RWPE1 (cell line): ENCODE measurements around the gene RSPH4A.

Experiments
- CTCF ChIA-PET: fragments of 350-600 bp; sonication (Branson Sonifier 250); formaldehyde crosslinking; extraction: SDS; loops from one replicate; lab custom pipeline; 2021; lab: Yijun Ruan, JAX
- POLR2A ChIA-PET: fragments of 400-600 bp; formaldehyde crosslinking; extraction: SDS; loops from one replicate; lab custom pipeline; 2020; ENCODE audit warnings: antibody characterized with exemption; ENCODE audit not compliant: low non-redundant PET; lab: Yijun Ruan, JAX
- DNase-seq: peaks from one replicate; pipeline ENCODE4 v3.0.0; 2012; ENCODE audit warnings: low spot score
- H3K27ac ChIP-seq: fragments of 450-650 bp; 2 replicates; pipeline ENCODE4 v1.5.1; 2017
- CTCF ChIP-seq: fragments of 450-650 bp; conservative IDR thresholded peaks from 2 replicates; pipeline ENCODE4 v1.5.1; 2017; ENCODE audit warnings: low read depth, mild to moderate bottlenecking

Gene RSPH4A

GRCh38 chr6:116616737-116617053, 416 bp downstream of the RSPH4A start:
- CTCF ChIA-PET, result interaction anchor here (0.5 to 1.2 kb wide), 2 partner anchors 10 to 19 kb away, joined by 3 read pairs; no protein-coding TSS in a partner anchor
- no peak for TF ChIP-seq CTCF
- peak; percentile 6 for DNase-seq
- POLR2A ChIA-PET, result no interaction called here
- H3K27ac ChIP-seq, result no peak overlapping the region

- no peak for TF ChIP-seq CTCF
- ChIA-PET CTCF (no interaction called here), POLR2A (no interaction called here)
- DNase-seq, result no peak
- H3K27ac ChIP-seq, result no peak overlapping the region
Observed at GRCh38 chr6:116624036-116624805, 7.9 kb downstream of the RSPH4A start.

GRCh38 chr6:116625872-116626271, 9.6 kb downstream of the RSPH4A start:
- ChIA-PET POLR2A (no interaction called here), CTCF (no interaction called here)
- H3K27ac ChIP-seq, result no peak overlapping the region
- no peak for DNase-seq
- TF ChIP-seq CTCF, result no peak

GRCh38 chr6:116629563-116629981, 13.3 kb downstream of the RSPH4A start:
- no peak for DNase-seq
- CTCF ChIA-PET, result interaction anchor here (0.8 kb wide), 1 partner anchor 16 kb away, joined by 3 read pairs; no protein-coding TSS in a partner anchor
- H3K27ac ChIP-seq, result no peak overlapping the region
- POLR2A ChIA-PET, result no interaction called here
- no peak for TF ChIP-seq CTCF

GRCh38 chr6:116631379-116631990, 15.2 kb downstream of the RSPH4A start:
- no peak for TF ChIP-seq CTCF
- no peak overlapping the region for H3K27ac ChIP-seq
- ChIA-PET CTCF (no interaction called here), POLR2A (no interaction called here)
- no peak for DNase-seq

GRCh38 chr6:116633685-116634084, 17.4 kb downstream of the RSPH4A start:
- ChIA-PET CTCF (interaction anchor here (0.6 kb wide), 1 partner anchor 393 kb away, joined by 3 read pairs; no protein-coding TSS in a partner anchor), POLR2A (no interaction called here)
- H3K27ac ChIP-seq, result no peak overlapping the region
- 0 out of 2 replicates have a peak, but pooled peaks have one; percentile 13 for TF ChIP-seq CTCF
- no peak for DNase-seq
